Measurements from ENCODE around the gene SSTR4.

Gene SSTR4

DNA sequence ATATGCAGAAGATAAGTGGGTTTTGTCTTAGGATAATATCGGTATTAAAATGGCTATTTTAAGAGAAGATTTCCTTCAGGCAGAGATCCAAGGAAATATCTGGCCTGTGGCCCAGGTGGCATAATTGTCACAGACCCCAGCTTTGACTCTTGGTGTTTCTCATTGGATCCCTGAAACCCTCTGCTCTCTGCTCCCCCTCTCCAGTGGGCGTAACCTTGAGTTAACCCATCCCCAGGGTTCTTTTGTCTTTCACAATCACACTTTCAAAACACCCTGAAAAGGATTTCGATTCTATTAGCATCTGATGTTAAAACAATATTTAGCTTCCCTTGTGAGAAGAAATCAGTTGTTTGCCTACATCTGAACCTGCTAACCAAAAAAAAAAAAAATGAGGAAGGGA lies 7.2 kb downstream of the SSTR4 start:
- Histone ChIP-seq H3K27me3 (ENCODE audit: insufficient read depth, low read depth) (no peaks in the 10 kb centered on the region), H3K9ac (no peak overlapping the region), H3K4me1 (ENCODE audit: low read depth, poor library complexity, severe bottlenecking) (no peaks in the 10 kb centered on the region), H3K27ac (no peak overlapping the region), H2AFZ (ENCODE audit: low read depth) (no peak overlapping the region), H3K36me3 (ENCODE audit: insufficient read depth) (no peaks in the 10 kb centered on the region), H3K4me2 (no peak overlapping the region), H4K20me1 (ENCODE audit: insufficient read depth) (no peaks in the 10 kb centered on the region), H3K79me2 (ENCODE audit: insufficient read depth, low read depth) (no peaks in the 10 kb centered on the region), H3K4me3 (IDR thresholded peaks at IDR 0.05; ENCODE audit: insufficient read depth, low read depth, low read length) (no peak overlapping the region)
- TF ChIP-seq, protein P1, sequence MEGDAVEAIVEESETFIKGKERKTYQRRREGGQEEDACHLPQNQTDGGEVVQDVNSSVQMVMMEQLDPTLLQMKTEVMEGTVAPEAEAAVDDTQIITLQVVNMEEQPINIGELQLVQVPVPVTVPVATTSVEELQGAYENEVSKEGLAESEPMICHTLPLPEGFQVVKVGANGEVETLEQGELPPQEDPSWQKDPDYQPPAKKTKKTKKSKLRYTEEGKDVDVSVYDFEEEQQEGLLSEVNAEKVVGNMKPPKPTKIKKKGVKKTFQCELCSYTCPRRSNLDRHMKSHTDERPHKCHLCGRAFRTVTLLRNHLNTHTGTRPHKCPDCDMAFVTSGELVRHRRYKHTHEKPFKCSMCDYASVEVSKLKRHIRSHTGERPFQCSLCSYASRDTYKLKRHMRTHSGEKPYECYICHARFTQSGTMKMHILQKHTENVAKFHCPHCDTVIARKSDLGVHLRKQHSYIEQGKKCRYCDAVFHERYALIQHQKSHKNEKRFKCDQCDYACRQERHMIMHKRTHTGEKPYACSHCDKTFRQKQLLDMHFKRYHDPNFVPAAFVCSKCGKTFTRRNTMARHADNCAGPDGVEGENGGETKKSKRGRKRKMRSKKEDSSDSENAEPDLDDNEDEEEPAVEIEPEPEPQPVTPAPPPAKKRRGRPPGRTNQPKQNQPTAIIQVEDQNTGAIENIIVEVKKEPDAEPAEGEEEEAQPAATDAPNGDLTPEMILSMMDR (conservative IDR thresholded peaks at IDR 0.05; ENCODE audit: low read depth, low read length), result no peak

DNA sequence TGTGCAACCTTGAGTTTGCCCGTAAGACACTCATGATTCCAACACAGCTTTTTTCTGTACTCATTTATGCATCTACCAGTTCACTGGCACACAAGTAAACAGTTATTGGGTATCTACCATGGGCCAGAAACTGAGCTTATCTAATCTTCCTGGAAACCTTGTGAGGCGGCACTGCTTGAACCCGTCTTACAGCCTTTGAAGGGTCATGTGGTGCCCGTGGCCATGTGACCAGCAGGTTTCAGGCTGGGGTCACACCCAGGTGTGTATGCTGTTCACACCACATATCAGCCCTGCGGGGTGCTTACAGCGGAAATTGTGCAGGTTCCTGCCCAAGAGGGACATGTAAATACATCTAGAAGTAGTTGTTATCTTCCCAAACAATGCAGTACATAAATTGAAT lies 8.3 kb downstream of the SSTR4 start:
- H3K79me2 ChIP-seq (ENCODE audit: insufficient read depth, low read depth), result no peaks in the 10 kb centered on the region
- H3K4me3 ChIP-seq (IDR thresholded peaks at IDR 0.05; ENCODE audit: insufficient read depth, low read depth, low read length), result no peak overlapping the region
- TF ChIP-seq, protein P1 (conservative IDR thresholded peaks at IDR 0.05; ENCODE audit: low read depth, low read length), result no peak
- H3K27ac ChIP-seq, result no peak overlapping the region
- no peaks in the 10 kb centered on the region for H4K20me1 ChIP-seq (ENCODE audit: insufficient read depth)
- no peaks in the 10 kb centered on the region for H3K4me1 ChIP-seq (ENCODE audit: low read depth, poor library complexity, severe bottlenecking)
- no peak overlapping the region for H2AFZ ChIP-seq (ENCODE audit: low read depth)
- no peaks in the 10 kb centered on the region for H3K27me3 ChIP-seq (ENCODE audit: insufficient read depth, low read depth)
- no peak overlapping the region for H3K9ac ChIP-seq
- H3K4me2 ChIP-seq, result no peak overlapping the region
- no peaks in the 10 kb centered on the region for H3K36me3 ChIP-seq (ENCODE audit: insufficient read depth)

DNA sequence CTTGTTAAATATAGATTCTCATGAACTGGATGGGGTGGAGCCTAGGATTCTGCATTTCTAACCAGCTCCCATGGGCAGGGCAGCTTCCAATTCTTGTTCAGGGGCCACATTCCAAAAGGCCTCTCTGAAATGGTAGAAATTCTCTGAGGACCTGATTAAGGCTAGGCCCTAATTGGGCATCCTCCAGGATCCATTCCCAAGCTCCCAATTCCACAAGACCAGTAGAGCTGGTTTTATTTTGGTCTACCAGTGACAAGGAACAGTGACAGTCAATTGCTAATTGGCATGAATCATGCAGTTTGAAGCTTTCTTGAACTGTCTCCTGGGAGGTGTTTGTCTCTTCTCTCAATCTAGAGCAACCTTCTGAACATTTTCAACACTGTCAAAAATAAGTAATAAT lies 11.3 kb downstream of the SSTR4 start:
- H3K4me3 ChIP-seq (IDR thresholded peaks at IDR 0.05; ENCODE audit: insufficient read depth, low read depth, low read length), result no peak overlapping the region
- H3K79me2 ChIP-seq (ENCODE audit: insufficient read depth, low read depth), result no peaks in the 10 kb centered on the region
- H4K20me1 ChIP-seq (ENCODE audit: insufficient read depth), result no peaks in the 10 kb centered on the region
- no peaks in the 10 kb centered on the region for H3K27me3 ChIP-seq (ENCODE audit: insufficient read depth, low read depth)
- no peak overlapping the region for H2AFZ ChIP-seq (ENCODE audit: low read depth)
- H3K27ac ChIP-seq, result no peak overlapping the region
- TF ChIP-seq, protein P1 (conservative IDR thresholded peaks at IDR 0.05; ENCODE audit: low read depth, low read length), result no peak
- H3K4me1 ChIP-seq (ENCODE audit: low read depth, poor library complexity, severe bottlenecking), result no peaks in the 10 kb centered on the region
- H3K9ac ChIP-seq, result no peak overlapping the region
- H3K36me3 ChIP-seq (ENCODE audit: insufficient read depth), result no peaks in the 10 kb centered on the region
- no peak overlapping the region for H3K4me2 ChIP-seq

DNA sequence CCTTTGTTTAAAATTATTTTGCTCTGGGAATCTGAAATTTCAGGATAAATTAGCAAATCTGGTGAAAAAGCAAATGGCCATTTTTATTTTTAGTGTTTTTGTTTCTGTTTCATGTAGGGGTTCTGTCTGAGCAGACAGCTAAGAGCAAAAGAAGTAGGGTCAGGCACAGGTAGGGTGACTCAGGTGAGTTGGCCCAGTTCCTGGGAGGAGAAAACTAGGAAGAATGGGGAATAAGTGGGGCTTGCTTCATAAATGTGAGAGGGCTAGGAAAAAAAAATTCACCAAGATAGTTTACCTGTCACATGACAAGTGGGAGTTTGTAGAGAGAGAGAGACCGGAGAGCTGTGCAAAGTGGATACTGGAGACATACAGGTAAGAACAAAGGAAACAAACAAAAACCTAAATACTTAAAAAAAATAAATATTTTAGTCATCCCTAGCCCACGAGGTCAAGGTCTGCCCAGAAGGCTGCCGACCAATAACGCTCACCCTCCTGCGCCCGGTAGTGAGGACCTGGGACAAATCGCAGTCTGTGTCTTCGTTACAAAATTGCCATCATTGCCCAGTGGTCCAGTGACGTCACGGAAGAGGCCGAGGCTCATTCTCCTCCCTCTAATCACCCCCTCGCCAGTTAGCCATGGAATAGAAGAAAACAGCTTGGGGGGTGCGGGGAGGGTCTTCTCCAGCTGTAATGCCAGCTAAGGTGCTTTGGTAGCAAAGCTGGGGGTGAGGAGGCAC lies 12.1 kb downstream of the SSTR4 start:
- no peak overlapping the region for H3K9ac ChIP-seq
- H4K20me1 ChIP-seq (ENCODE audit: insufficient read depth), result no peaks in the 10 kb centered on the region
- no peak overlapping the region for H2AFZ ChIP-seq (ENCODE audit: low read depth)
- no peaks in the 10 kb centered on the region for H3K27me3 ChIP-seq (ENCODE audit: insufficient read depth, low read depth)
- no peaks in the 10 kb centered on the region for H3K36me3 ChIP-seq (ENCODE audit: insufficient read depth)
- no peak overlapping the region for H3K4me3 ChIP-seq (IDR thresholded peaks at IDR 0.05; ENCODE audit: insufficient read depth, low read depth, low read length)
- no peak overlapping the region for H3K27ac ChIP-seq
- H3K4me2 ChIP-seq, result no peak overlapping the region
- no peaks in the 10 kb centered on the region for H3K4me1 ChIP-seq (ENCODE audit: low read depth, poor library complexity, severe bottlenecking)
- H3K79me2 ChIP-seq (ENCODE audit: insufficient read depth, low read depth), result no peaks in the 10 kb centered on the region
- TF ChIP-seq, protein P1 (conservative IDR thresholded peaks at IDR 0.05; ENCODE audit: low read depth, low read length), result no peak
